K562 (cell line): Measurements from ENCODE around the gene C11orf86. TPM values are rescaled to one million over a fixed set of nuclear protein-coding genes. Genes with fewer than 3 reads are reported as not detected.
A peak's percentile ranks its signal among the peaks of the same experiment; 100 is the strongest.

Source experiments
- ARID3B ChIP-seq: fragments of 250-450 bp; sonication (Bioruptor Pico); IDR thresholded peaks from 2 replicates; pipeline ENCODE4 v1.4.0; 2020; ENCODE audit warnings: borderline replicate concordance
- BDP1 ChIP-seq: IDR thresholded peaks from 3 replicates; pipeline ENCODE4 v1.6.1; 2011; ENCODE audit not compliant: insufficient read length, insufficient read depth
- CBFA2T3 ChIP-seq: fragments of 450-650 bp; IDR thresholded peaks from 2 replicates; pipeline ENCODE4 v1.6.1; 2017
- FOXP1 ChIP-seq: sonication (generic); formaldehyde crosslinking; IDR thresholded peaks from 2 replicates; pipeline ENCODE4 v1.8.0; 2022; ENCODE audit warnings: mild to moderate bottlenecking, missing genetic modification reagents
- HMG20A ChIP-seq: fragments of 450-650 bp; formaldehyde crosslinking; conservative IDR thresholded peaks from 2 replicates; pipeline ENCODE4 v1.4.0; 2020; ENCODE audit warnings: mild to moderate bottlenecking, mixed read lengths
- JUNB ChIP-seq: fragments of 450-650 bp; formaldehyde crosslinking; conservative IDR thresholded peaks from 2 replicates; pipeline ENCODE4 v1.4.0; 2020; ENCODE audit warnings: mild to moderate bottlenecking
- KAT8 ChIP-seq: fragments of 450-650 bp; IDR thresholded peaks from 2 replicates; pipeline ENCODE4 v1.6.1; 2016; ENCODE audit warnings: low read depth, mild to moderate bottlenecking
- LCOR ChIP-seq: sonication (generic); formaldehyde crosslinking; IDR thresholded peaks from 2 replicates; pipeline ENCODE4 v1.8.0; 2022; ENCODE audit warnings: mild to moderate bottlenecking, missing genetic modification reagents
- MED1 ChIP-seq: sonication (generic); formaldehyde crosslinking; IDR thresholded peaks from 2 replicates; pipeline ENCODE4 v1.8.1; 2023; ENCODE audit warnings: missing genetic modification reagents, borderline replicate concordance
- MEIS2 ChIP-seq: fragments of 450-650 bp; IDR thresholded peaks from 2 replicates; pipeline ENCODE4 v1.6.1; 2014; ENCODE audit warnings: mild to moderate bottlenecking; ENCODE audit not compliant: partially characterized antibody
- NFRKB ChIP-seq: fragments of 450-650 bp; IDR thresholded peaks from 2 replicates; pipeline ENCODE4 v1.6.1; 2016; ENCODE audit warnings: low read depth
- PCBP1 ChIP-seq: fragments of 200-400 bp; formaldehyde crosslinking; IDR thresholded peaks from 2 replicates; pipeline ENCODE4 v1.6.1; 2018; ENCODE audit warnings: mild to moderate bottlenecking, low read depth, low read length; ENCODE audit not compliant: poor library complexity, severe bottlenecking
- RBM39 ChIP-seq: fragments of 200-400 bp; formaldehyde crosslinking; optimal IDR thresholded peaks from 2 replicates; pipeline ENCODE3; 2018; ENCODE audit warnings: low read depth, low read length
- SIN3B ChIP-seq: fragments of 450-650 bp; IDR thresholded peaks from 2 replicates; pipeline ENCODE4 v1.6.1; 2017; ENCODE audit warnings: low read depth, mild to moderate bottlenecking, moderate library complexity
- SNIP1 ChIP-seq: fragments of 450-650 bp; IDR thresholded peaks from 2 replicates; pipeline ENCODE4 v1.7.1; 2017; ENCODE audit warnings: low read depth, mild to moderate bottlenecking
- SRSF7 ChIP-seq: fragments of 200-400 bp; formaldehyde crosslinking; optimal IDR thresholded peaks from 2 replicates; pipeline ENCODE3; 2017; ENCODE audit warnings: mild to moderate bottlenecking, low read depth, low read length
- THRB ChIP-seq: fragments of 450-650 bp; formaldehyde crosslinking; conservative IDR thresholded peaks from 2 replicates; pipeline ENCODE4 v1.4.0; 2022; ENCODE audit warnings: mild to moderate bottlenecking, missing genetic modification characterization
- ZNF253 ChIP-seq: fragments of 250-450 bp; sonication (Bioruptor Pico); conservative IDR thresholded peaks from 2 replicates; pipeline ENCODE4 v1.6.1; 2021; ENCODE audit warnings: mild to moderate bottlenecking
- ZNF311 ChIP-seq: fragments of 250-450 bp; sonication (Bioruptor Pico); IDR thresholded peaks from 2 replicates; pipeline ENCODE4 v1.4.0; 2020; ENCODE audit warnings: mild to moderate bottlenecking, moderate library complexity
- ZNF347 ChIP-seq: fragments of 450-650 bp; formaldehyde crosslinking; IDR thresholded peaks from 2 replicates; pipeline ENCODE4 v1.4.0; 2020; ENCODE audit warnings: low read depth, mild to moderate bottlenecking, moderate library complexity
- ZNF518B ChIP-seq: fragments of 250-450 bp; sonication (Bioruptor Pico); IDR thresholded peaks from 2 replicates; pipeline ENCODE4 v1.5.0; 2021; ENCODE audit warnings: mild to moderate bottlenecking, moderate library complexity
- ZNF551 ChIP-seq: fragments of 250-450 bp; sonication (Bioruptor Pico); IDR thresholded peaks from 2 replicates; pipeline ENCODE4 v1.5.0; 2021; ENCODE audit warnings: mild to moderate bottlenecking, moderate library complexity
- polyA plus RNA-seq, 8 experiments: library from polyadenylated mRNA; depleted of rRNA in 4 of 8; stranded (reverse) in 5 of 8; unstranded in 3 of 8; fragments of >200 nt; fragmentation: Nextera tagmentation in 2 of 8; fragmentation: Illumina TruSeq in 1 of 8; extraction: Ambion mirVana in 2 of 8; extraction: Trizol in 1 of 8; gene quantifications; 2 replicates each; pipeline versions ENCODE4 v1.2.1 to v1.2.3, GENCODE V29; 2011 to 2014; ENCODE audit warnings: inconsistent platforms in 1 of 8, missing spikeins in 1 of 8
- total RNA-seq, 7 experiments: library from RNA; depleted of rRNA in 6 of 7; stranded (reverse); fragments of >200 nt in 6 of 7; fragmentation: Illumina TruSeq in 2 of 7; extraction: Trizol in 2 of 7; gene quantifications; 2 replicates each; pipeline versions ENCODE4 v1.2.1 to v1.2.3, GENCODE V29; 2011 to 2021; ENCODE audit warnings: low replicate concordance in 1 of 7
- TF ChIP-seq, protein P1 (sequence below): fragments of 450-650 bp; formaldehyde crosslinking; IDR thresholded peaks from 2 replicates; pipeline ENCODE4 v1.4.0; 2020; ENCODE audit warnings: mild to moderate bottlenecking

C11orf86 gene
- total and polyA plus RNA-seq, 9 of the 15 experiments (the other 6 are each of a cell fraction or from before 2014, with no cell fraction given), result not detected

DNA sequence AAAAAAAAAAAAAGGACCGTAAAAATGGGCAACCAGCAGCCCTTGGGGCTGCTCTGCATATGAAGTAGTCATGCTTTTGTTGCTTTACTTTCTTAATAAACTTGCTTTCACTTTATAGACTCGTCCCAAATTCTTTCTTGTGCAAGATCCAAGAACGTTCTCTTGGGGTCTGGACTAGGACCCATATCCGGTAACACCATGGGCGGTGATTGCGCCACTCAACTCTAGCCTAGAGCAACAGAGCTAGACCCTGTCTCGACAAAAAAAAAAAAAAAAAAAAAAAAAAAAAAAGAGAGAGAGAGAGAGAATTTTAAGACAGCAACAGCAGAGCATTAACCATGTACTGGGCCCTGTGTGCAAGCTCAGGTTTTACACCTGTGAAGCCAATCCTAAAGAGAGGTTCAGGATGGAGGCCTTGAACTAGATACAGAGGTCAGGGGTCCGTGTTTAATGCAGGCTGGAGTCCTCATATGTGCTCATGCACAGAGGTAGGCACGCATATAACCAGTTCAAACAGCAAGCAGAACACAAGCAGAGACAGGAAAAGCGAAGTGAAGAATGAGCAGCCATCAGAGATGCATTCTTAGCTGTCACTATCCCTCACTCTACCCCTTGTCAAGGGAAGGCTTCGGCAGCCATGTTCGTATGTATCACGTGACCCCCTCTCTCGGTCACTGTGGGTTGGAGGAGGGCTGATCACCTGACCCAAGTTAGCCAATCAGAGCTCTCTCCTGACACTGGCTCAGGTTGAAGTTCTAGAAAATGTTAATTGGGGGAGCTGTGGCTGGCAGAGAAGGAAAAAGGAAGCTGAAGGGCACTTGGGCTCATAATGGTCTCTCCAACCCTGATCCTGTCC lies 31.2 kb downstream of the C11orf86 start (continued):
- TF ChIP-seq MED1 (CRISPR knock-in tag), result no peak
- no peak for TF ChIP-seq ZNF347 (CRISPR knock-in tag)
- no peak for TF ChIP-seq THRB (CRISPR knock-in tag)
- TF ChIP-seq ZNF518B, result no peak
- no peak for TF ChIP-seq SIN3B
- no peak for TF ChIP-seq MEIS2
- TF ChIP-seq JUNB (CRISPR knock-in tag), result no peak
- TF ChIP-seq FOXP1 (CRISPR knock-in tag), result no peak
- TF ChIP-seq, protein P1, sequence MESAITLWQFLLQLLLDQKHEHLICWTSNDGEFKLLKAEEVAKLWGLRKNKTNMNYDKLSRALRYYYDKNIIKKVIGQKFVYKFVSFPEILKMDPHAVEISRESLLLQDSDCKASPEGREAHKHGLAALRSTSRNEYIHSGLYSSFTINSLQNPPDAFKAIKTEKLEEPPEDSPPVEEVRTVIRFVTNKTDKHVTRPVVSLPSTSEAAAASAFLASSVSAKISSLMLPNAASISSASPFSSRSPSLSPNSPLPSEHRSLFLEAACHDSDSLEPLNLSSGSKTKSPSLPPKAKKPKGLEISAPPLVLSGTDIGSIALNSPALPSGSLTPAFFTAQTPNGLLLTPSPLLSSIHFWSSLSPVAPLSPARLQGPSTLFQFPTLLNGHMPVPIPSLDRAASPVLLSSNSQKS (CRISPR knock-in tag), result no peak
- TF ChIP-seq ZNF253 (CRISPR knock-in tag), result no peak
- TF ChIP-seq PCBP1, result no peak
- no peak for TF ChIP-seq ZNF551 (CRISPR knock-in tag)
- no peak for TF ChIP-seq ARID3B (CRISPR knock-in tag)
- 0 out of 2 replicates have a peak, but pooled peaks have one; percentile 52 for TF ChIP-seq KAT8
- no peak for TF ChIP-seq CBFA2T3
- no peak for TF ChIP-seq SNIP1
- TF ChIP-seq HMG20A (CRISPR knock-in tag), result no peak
- TF ChIP-seq ZNF311, result 0 out of 2 replicates have a peak, but pooled peaks have one; percentile 12
- no peak for TF ChIP-seq SRSF7
- no peak for TF ChIP-seq RBM39
- TF ChIP-seq LCOR (CRISPR knock-in tag), result no peak
- no peak for TF ChIP-seq BDP1
- peak; percentile 88 for TF ChIP-seq NFRKB
